ENCODE results near the gene GNB1L. TPM values are rescaled to one million over a fixed set of nuclear protein-coding genes. Genes with fewer than 3 reads are reported as not detected.

Gene GNB1L
- total and polyA plus RNA-seq, 2 of the 13 experiments (the other 11 are each of a cell fraction or from before 2014, with no cell fraction given) = 2.5 to 7.4 TPM

- POLR2A ChIA-PET = interaction anchor here (1.2 kb wide), 1 partner anchor 9 kb away, joined by 5 read pairs; no protein-coding TSS in a partner anchor
- intact Hi-C loops (cut with micrococcal nuclease; ENCODE audit: unreplicated experiment) = no loop called here
Observed at GRCh38 chr22:19864538-19865106, 9.9 kb upstream of the GNB1L start.

More at GRCh38 chr22:19864538-19865106, 9.9 kb upstream of the GNB1L start:
- BruUV-seq (replicated peaks) = no TSS peak
- no peak overlapping the region for H3K4me2 ChIP-seq (ENCODE audit: low read depth, low read length)
- no peak overlapping the region for H3K27ac ChIP-seq (ENCODE audit: extremely low read length, insufficient read depth, low read length)
- 92% methylated on average over 5 of the region's 5 CpGs for WGBS (ENCODE audit: low lambda C conversion rate)
- CTCF ChIA-PET (ENCODE audit: low intra/inter-chr PET ratio, low total read pairs) = no interaction called here
- DNase-seq (ENCODE audit: low spot score) (no peak), FAIRE-seq (no peak), ATAC-seq (no peak)
- no peak overlapping the region for H2AFZ ChIP-seq (ENCODE audit: low read length)
- H3K9ac ChIP-seq (ENCODE audit: insufficient read depth, low read depth, low read length) = no peak overlapping the region
- no peak for TF ChIP-seq ZNF737 (CRISPR knock-in tag; IDR thresholded peaks at IDR 0.05; ENCODE audit: borderline replicate concordance)
- TF ChIP-seq, protein P1, sequence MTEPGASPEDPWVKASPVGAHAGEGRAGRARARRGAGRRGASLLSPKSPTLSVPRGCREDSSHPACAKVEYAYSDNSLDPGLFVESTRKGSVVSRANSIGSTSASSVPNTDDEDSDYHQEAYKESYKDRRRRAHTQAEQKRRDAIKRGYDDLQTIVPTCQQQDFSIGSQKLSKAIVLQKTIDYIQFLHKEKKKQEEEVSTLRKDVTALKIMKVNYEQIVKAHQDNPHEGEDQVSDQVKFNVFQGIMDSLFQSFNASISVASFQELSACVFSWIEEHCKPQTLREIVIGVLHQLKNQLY (CRISPR knock-in tag; IDR thresholded peaks at IDR 0.05) = no peak
- no peak for TF ChIP-seq ETS1 (CRISPR knock-in tag; IDR thresholded peaks at IDR 0.05)
- TF ChIP-seq, protein P2, sequence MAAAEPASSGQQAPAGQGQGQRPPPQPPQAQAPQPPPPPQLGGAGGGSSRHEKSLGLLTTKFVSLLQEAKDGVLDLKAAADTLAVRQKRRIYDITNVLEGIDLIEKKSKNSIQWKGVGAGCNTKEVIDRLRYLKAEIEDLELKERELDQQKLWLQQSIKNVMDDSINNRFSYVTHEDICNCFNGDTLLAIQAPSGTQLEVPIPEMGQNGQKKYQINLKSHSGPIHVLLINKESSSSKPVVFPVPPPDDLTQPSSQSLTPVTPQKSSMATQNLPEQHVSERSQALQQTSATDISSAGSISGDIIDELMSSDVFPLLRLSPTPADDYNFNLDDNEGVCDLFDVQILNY (CRISPR knock-in tag; conservative IDR thresholded peaks at IDR 0.05) = no peak
- TF ChIP-seq, protein P3, sequence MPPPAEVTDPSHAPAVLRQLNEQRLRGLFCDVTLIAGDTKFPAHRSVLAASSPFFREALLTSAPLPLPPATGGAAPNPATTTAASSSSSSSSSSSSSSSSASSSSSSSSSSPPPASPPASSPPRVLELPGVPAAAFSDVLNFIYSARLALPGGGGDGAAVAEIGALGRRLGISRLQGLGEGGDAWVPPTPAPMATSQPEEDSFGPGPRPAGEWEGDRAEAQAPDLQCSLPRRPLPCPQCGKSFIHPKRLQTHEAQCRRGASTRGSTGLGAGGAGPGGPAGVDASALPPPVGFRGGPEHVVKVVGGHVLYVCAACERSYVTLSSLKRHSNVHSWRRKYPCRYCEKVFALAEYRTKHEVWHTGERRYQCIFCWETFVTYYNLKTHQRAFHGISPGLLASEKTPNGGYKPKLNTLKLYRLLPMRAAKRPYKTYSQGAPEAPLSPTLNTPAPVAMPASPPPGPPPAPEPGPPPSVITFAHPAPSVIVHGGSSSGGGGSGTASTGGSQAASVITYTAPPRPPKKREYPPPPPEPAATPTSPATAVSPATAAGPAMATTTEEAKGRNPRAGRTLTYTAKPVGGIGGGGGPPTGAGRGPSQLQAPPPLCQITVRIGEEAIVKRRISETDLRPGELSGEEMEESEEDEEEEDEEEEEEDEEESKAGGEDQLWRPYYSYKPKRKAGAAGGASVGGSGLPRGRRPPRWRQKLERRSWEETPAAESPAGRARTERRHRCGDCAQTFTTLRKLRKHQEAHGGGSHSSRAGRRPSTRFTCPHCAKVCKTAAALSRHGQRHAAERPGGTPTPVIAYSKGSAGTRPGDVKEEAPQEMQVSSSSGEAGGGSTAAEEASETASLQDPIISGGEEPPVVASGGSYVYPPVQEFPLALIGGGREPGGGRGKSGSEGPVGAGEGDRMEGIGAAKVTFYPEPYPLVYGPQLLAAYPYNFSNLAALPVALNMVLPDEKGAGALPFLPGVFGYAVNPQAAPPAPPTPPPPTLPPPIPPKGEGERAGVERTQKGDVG (CRISPR knock-in tag; IDR thresholded peaks at IDR 0.05; ENCODE audit: borderline replicate concordance) = no peak
- TF ChIP-seq, protein P4, sequence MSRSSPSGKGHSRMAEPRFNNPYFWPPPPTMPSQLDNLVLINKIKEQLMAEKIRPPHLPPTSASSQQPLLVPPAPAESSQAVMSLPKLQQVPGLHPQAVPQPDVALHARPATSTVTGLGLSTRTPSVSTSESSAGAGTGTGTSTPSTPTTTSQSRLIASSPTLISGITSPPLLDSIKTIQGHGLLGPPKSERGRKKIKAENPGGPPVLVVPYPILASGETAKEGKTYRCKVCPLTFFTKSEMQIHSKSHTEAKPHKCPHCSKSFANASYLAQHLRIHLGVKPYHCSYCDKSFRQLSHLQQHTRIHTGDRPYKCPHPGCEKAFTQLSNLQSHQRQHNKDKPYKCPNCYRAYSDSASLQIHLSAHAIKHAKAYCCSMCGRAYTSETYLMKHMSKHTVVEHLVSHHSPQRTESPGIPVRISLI (CRISPR knock-in tag; IDR thresholded peaks at IDR 0.05; ENCODE audit: borderline replicate concordance) = no peak
- TF ChIP-seq, protein P5, sequence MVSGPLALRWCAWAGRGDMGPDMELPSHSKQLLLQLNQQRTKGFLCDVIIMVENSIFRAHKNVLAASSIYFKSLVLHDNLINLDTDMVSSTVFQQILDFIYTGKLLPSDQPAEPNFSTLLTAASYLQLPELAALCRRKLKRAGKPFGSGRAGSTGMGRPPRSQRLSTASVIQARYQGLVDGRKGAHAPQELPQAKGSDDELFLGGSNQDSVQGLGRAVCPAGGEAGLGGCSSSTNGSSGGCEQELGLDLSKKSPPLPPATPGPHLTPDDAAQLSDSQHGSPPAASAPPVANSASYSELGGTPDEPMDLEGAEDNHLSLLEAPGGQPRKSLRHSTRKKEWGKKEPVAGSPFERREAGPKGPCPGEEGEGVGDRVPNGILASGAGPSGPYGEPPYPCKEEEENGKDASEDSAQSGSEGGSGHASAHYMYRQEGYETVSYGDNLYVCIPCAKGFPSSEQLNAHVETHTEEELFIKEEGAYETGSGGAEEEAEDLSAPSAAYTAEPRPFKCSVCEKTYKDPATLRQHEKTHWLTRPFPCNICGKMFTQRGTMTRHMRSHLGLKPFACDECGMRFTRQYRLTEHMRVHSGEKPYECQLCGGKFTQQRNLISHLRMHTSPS (CRISPR knock-in tag; IDR thresholded peaks at IDR 0.05; ENCODE audit: low read depth) = no peak
- TF ChIP-seq, protein P6, sequence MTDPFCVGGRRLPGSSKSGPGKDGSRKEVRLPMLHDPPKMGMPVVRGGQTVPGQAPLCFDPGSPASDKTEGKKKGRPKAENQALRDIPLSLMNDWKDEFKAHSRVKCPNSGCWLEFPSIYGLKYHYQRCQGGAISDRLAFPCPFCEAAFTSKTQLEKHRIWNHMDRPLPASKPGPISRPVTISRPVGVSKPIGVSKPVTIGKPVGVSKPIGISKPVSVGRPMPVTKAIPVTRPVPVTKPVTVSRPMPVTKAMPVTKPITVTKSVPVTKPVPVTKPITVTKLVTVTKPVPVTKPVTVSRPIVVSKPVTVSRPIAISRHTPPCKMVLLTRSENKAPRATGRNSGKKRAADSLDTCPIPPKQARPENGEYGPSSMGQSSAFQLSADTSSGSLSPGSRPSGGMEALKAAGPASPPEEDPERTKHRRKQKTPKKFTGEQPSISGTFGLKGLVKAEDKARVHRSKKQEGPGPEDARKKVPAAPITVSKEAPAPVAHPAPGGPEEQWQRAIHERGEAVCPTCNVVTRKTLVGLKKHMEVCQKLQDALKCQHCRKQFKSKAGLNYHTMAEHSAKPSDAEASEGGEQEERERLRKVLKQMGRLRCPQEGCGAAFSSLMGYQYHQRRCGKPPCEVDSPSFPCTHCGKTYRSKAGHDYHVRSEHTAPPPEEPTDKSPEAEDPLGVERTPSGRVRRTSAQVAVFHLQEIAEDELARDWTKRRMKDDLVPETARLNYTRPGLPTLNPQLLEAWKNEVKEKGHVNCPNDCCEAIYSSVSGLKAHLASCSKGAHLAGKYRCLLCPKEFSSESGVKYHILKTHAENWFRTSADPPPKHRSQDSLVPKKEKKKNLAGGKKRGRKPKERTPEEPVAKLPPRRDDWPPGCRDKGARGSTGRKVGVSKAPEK (CRISPR knock-in tag; IDR thresholded peaks at IDR 0.05; ENCODE audit: borderline replicate concordance) = no peak
- no peaks in the 10 kb centered on the region for H3K36me3 ChIP-seq (replicated peaks in 1 of 2; ENCODE audit: control insufficient read depth in 1 of 2, insufficient read depth in 2 of 2, low read length in 2 of 2)
- H3K79me2 ChIP-seq (ENCODE audit: insufficient read depth, low read length) = no peaks in the 10 kb centered on the region
- no peaks in the 10 kb centered on the region; a peak in 1 of 5 replicates for H3K27me3 ChIP-seq (ENCODE audit: control insufficient read depth in 1 of 2, insufficient read depth in 2 of 2, low read length in 2 of 2)
- H4K20me1 ChIP-seq (ENCODE audit: insufficient read depth, low read length) = no peaks in the 10 kb centered on the region
- in situ Hi-C loops (cut with HindIII; ENCODE audit: extremely low pct_ligation_motif_present, low pct_unique_long_range_greater_than_20kb) = no loop called here
- H3K9me3 ChIP-seq (ENCODE audit: low read length) = no peaks in the 10 kb centered on the region
- no peak overlapping the region for H3K4me3 ChIP-seq (replicated peaks in 1 of 3; ENCODE audit: insufficient read depth in 1 of 3, low read depth in 2 of 3, low read length in 3 of 3)
- H3K4me1 ChIP-seq (ENCODE audit: insufficient read depth, low read length) = peaks cover 12% of the 10 kb centered on the region

Measured in HepG2 (cell line).